22Rv1 (cell line): Measurements from ENCODE around the gene GAS7.

Source experiments
- H3K27ac ChIP-seq: fragments of 450-650 bp; 2 replicates; pipeline ENCODE4 v1.5.1; 2017
- CTCF ChIP-seq: fragments of 450-650 bp; IDR thresholded peaks from 2 replicates; pipeline ENCODE4 v1.5.1; 2017; ENCODE audit warnings: mild to moderate bottlenecking
- ZFX ChIP-seq: fragments of 450-650 bp; IDR thresholded peaks from 2 replicates; pipeline ENCODE4 v1.6.1; 2017; ENCODE audit warnings: antibody characterized with exemption, borderline replicate concordance

Gene GAS7

GRCh38 chr17:10094797-10095196 is 103.6 kb downstream of the GAS7 start:
- TF ChIP-seq CTCF (no peak), ZFX (no peak)
- no peak overlapping the region for H3K27ac ChIP-seq

GRCh38 chr17:10092595-10092994 is 105.8 kb downstream of the GAS7 start:
- no peak overlapping the region for H3K27ac ChIP-seq
- TF ChIP-seq CTCF (no peak), ZFX (no peak)

GRCh38 chr17:10091046-10091445 is 107.4 kb downstream of the GAS7 start:
- TF ChIP-seq CTCF = no peak
- TF ChIP-seq ZFX = no peak
- H3K27ac ChIP-seq = no peak overlapping the region

GRCh38 chr17:10089196-10089804 is 109.1 kb downstream of the GAS7 start:
- TF ChIP-seq CTCF (no peak), ZFX (no peak)
- H3K27ac ChIP-seq = no peak overlapping the region

GRCh38 chr17:10088444-10088843 is 110.0 kb downstream of the GAS7 start:
- TF ChIP-seq ZFX = no peak
- TF ChIP-seq CTCF = no peak
- H3K27ac ChIP-seq = no peak overlapping the region

GRCh38 chr17:10087355-10087754 is 111.1 kb downstream of the GAS7 start:
- no peak overlapping the region for H3K27ac ChIP-seq
- TF ChIP-seq CTCF = no peak
- TF ChIP-seq ZFX = no peak

GRCh38 chr17:10083864-10084263 is 114.5 kb downstream of the GAS7 start:
- no peak for TF ChIP-seq ZFX
- no peak for TF ChIP-seq CTCF
- H3K27ac ChIP-seq = no peak overlapping the region
